ENCODE data around the gene SPSB4. TPM values are rescaled to one million over a fixed set of nuclear protein-coding genes. Genes with fewer than 3 reads are reported as not detected.

SPSB4 gene
- total and polyA plus RNA-seq, 4 experiments from 2014 or later = not detected

DNA sequence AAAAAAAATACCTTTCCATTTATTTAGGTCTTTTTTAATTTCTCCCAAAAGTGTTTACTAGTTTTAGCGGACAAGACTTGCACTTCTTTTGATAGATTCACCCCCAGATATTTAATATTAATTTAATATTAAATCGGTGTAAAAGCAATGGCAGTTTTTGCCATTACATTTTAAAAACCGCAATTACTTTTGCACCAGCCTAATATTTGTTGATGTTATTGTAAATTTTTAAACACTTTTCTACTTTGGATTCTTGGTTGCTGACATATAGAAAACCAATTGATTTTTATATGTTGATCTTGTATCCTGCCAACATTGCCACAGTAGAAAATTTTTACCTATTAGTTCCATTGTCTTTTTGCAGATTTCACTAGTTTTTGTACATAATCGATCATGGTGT is 116.5 kb downstream of the SPSB4 start:
- no peaks in the 10 kb centered on the region for H3K9me3 ChIP-seq (ENCODE audit: control insufficient read depth in 1 of 2, low read length in 2 of 2)
- DNase-seq = no peak
- H3K27ac ChIP-seq (ENCODE audit: low read depth, low read length) = no peak overlapping the region
- no peak overlapping the region for H3K27ac Mint-ChIP-seq
- no peaks in the 10 kb centered on the region for H3K4me1 Mint-ChIP-seq
- H3K27me3 ChIP-seq (ENCODE audit: insufficient read depth, low read length) = no peaks in the 10 kb centered on the region
- intact Hi-C loops (cut with micrococcal nuclease) = no loop called here
- H3K36me3 ChIP-seq (ENCODE audit: insufficient read depth, low read length) = no peaks in the 10 kb centered on the region
- no peaks in the 10 kb centered on the region for H3K36me3 Mint-ChIP-seq
- CTCF ChIA-PET (ENCODE audit: partially characterized antibody) = interaction anchor here (0.8 to 1.4 kb wide), 2 partner anchors 11 kb away, joined by 3 to 4 read pairs; no protein-coding TSS in a partner anchor
- H3K9me3 Mint-ChIP-seq = peaks cover 0 to 6% (median 3%) of the 10 kb centered on the region in 8 donors
- H3K27me3 Mint-ChIP-seq = peaks cover 3 to 13% of the 10 kb centered on the region in 2 donors
- no peak overlapping the region for H3K4me3 ChIP-seq (ENCODE audit: low read length in 2 of 2)
- no peaks in the 10 kb centered on the region for H3K4me1 ChIP-seq (ENCODE audit: insufficient read depth, low read length)
- H3K4me3 Mint-ChIP-seq = no peak overlapping the region
- POLR2A ChIA-PET (ENCODE audit: partially characterized antibody) = no interaction called here

DNA sequence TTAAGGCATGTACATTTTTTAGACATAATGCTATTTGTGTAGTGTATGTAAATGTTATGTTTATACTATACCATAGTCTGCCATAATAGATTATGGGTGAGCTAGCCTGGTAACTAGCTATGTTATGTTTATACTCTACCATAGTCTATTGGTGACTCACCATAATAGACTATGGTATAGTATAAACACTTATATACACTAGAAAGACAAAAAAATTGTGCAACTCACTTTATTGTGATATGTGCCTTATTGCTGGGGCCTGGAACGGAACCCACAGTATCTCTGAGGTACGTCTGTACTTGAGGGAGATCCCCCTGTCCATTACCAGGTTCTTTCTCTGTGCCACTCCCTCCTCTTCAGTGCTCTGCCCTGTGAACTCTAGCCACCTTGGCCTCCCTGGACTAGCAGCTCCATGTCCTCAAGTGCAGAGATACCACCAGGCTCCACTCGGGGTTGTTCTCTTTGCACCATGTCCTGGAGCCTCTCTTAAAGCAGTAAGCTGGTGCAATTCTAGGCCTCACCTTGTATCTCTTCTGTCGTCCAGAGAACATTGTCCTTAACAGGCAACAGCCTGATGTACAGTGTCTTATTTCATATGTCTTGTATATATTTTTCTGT is 119.6 kb downstream of the SPSB4 start:
- Histone ChIP-seq H3K4me1 (ENCODE audit: insufficient read depth, low read length) (no peaks in the 10 kb centered on the region), H3K4me3 (ENCODE audit: low read length in 2 of 2) (no peak overlapping the region), H3K27ac (ENCODE audit: low read depth, low read length) (no peak overlapping the region), H3K36me3 (ENCODE audit: insufficient read depth, low read length) (no peaks in the 10 kb centered on the region), H3K27me3 (ENCODE audit: insufficient read depth, low read length) (no peaks in the 10 kb centered on the region), H3K9me3 (ENCODE audit: control insufficient read depth in 1 of 2, low read length in 2 of 2) (no peaks in the 10 kb centered on the region)
- POLR2A ChIA-PET (ENCODE audit: partially characterized antibody) = no interaction called here
- DNase-seq = no peak
- no peaks in the 10 kb centered on the region for H3K4me1 Mint-ChIP-seq
- peaks cover 19 to 20% of the 10 kb centered on the region in 2 donors for H3K27me3 Mint-ChIP-seq
- no peaks in the 10 kb centered on the region for H3K36me3 Mint-ChIP-seq
- H3K27ac Mint-ChIP-seq = no peak overlapping the region
- H3K4me3 Mint-ChIP-seq = no peak overlapping the region
- CTCF ChIA-PET (ENCODE audit: partially characterized antibody) = no interaction called here
- H3K9me3 Mint-ChIP-seq = peaks cover 0 to 6% (median 3%) of the 10 kb centered on the region in 8 donors
- intact Hi-C loops (cut with micrococcal nuclease) = no loop called here

DNA sequence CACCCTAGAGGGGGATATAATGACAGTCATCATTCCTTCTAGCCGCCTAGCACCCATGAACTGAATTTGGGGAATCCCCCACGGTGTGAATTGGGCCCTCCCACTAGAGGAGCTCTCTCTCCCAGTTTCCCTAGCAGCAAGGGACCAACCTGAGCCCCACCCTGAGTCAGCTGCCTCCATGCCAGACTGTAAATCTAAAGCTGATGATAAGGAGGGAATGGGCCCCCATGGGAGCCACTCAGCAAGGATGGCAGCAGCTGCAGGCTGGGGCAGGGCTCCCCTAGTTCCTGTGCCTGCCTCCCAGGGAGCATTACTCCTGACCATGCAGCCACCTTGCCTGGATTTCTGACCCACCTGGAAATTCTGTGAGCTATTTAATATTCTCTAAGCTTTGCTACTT is 123.5 kb downstream of the SPSB4 start:
- no peak overlapping the region for H3K4me3 Mint-ChIP-seq
- H3K36me3 Mint-ChIP-seq = no peaks in the 10 kb centered on the region
- peaks cover 0 to 5% (median 1%) of the 10 kb centered on the region in 8 donors for H3K9me3 Mint-ChIP-seq
- DNase-seq = no peak
- intact Hi-C loops (cut with micrococcal nuclease) = no loop called here
- no peak overlapping the region for H3K4me3 ChIP-seq (ENCODE audit: low read length in 2 of 2)
- H3K4me1 Mint-ChIP-seq = no peaks in the 10 kb centered on the region
- POLR2A ChIA-PET (ENCODE audit: partially characterized antibody) = no interaction called here
- H3K36me3 ChIP-seq (ENCODE audit: insufficient read depth, low read length) = no peaks in the 10 kb centered on the region
- H3K27me3 ChIP-seq (ENCODE audit: insufficient read depth, low read length) = no peaks in the 10 kb centered on the region
- no peaks in the 10 kb centered on the region for H3K9me3 ChIP-seq (ENCODE audit: control insufficient read depth in 1 of 2, low read length in 2 of 2)
- H3K4me1 ChIP-seq (ENCODE audit: insufficient read depth, low read length) = no peaks in the 10 kb centered on the region
- H3K27ac Mint-ChIP-seq = no peak overlapping the region
- CTCF ChIA-PET (ENCODE audit: partially characterized antibody) = no interaction called here
- H3K27ac ChIP-seq (ENCODE audit: low read depth, low read length) = no peak overlapping the region
- H3K27me3 Mint-ChIP-seq = peaks cover 14 to 21% of the 10 kb centered on the region in 2 donors

DNA sequence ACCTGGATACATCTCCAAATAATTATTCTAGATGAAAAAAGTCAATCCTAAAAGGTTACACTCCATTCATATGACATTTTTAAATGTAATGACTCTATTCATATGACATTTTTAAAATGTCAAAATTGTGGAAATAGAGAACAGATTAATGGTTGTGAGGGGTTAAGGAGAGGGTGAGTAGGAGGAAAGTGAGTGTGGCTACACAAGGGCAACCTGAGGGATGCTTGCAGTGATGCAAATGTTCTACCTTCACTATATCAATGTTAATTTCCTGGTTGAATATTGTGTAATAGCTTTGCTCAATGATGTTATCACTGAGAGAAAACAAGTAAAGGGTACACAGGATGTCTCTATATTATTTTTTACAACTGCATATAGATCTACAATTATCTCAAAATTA is 125.6 kb downstream of the SPSB4 start:
- intact Hi-C loops (cut with micrococcal nuclease) = no loop called here
- H3K36me3 ChIP-seq (ENCODE audit: insufficient read depth, low read length) = no peaks in the 10 kb centered on the region
- H3K9me3 Mint-ChIP-seq = peaks cover 0 to 18% (median 10%) of the 10 kb centered on the region in 8 donors
- H3K4me3 ChIP-seq (ENCODE audit: low read length in 2 of 2) = no peak overlapping the region
- no peak overlapping the region for H3K27ac ChIP-seq (ENCODE audit: low read depth, low read length)
- H3K27me3 Mint-ChIP-seq = peaks cover 7 to 21% of the 10 kb centered on the region in 2 donors
- POLR2A ChIA-PET (ENCODE audit: partially characterized antibody) = interaction anchor here (1.1 kb wide), 1 partner anchor 13 kb away, joined by 3 read pairs; no protein-coding TSS in a partner anchor
- no peaks in the 10 kb centered on the region for H3K9me3 ChIP-seq (ENCODE audit: control insufficient read depth in 1 of 2, low read length in 2 of 2)
- no peaks in the 10 kb centered on the region for H3K27me3 ChIP-seq (ENCODE audit: insufficient read depth, low read length)
- CTCF ChIA-PET (ENCODE audit: partially characterized antibody) = no interaction called here
- H3K4me1 ChIP-seq (ENCODE audit: insufficient read depth, low read length) = no peaks in the 10 kb centered on the region
- no peak overlapping the region for H3K4me3 Mint-ChIP-seq
- no peaks in the 10 kb centered on the region for H3K4me1 Mint-ChIP-seq
- DNase-seq = no peak
- H3K27ac Mint-ChIP-seq = no peak overlapping the region
- peaks cover 0 to 5% of the 10 kb centered on the region in 2 donors for H3K36me3 Mint-ChIP-seq

DNA sequence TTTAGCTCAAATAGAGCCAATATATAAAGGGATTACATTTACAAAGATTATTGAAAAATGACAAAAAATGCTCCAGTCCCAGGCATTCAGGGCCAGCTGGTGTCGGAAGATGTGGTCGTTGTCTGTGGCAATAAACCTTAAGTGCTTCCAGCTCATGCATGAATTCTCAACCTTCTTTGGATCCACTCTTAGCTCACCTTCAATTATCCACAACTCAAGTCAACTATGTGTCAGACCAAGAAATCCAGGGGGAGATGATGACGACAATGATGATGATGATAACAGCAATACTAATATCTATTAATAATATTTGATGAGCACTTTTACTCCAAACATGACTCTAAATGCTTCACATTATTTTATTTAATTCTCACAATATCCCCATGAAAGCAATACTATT is 126.9 kb downstream of the SPSB4 start:
- Histone ChIP-seq H3K9me3 (ENCODE audit: control insufficient read depth in 1 of 2, low read length in 2 of 2) (no peaks in the 10 kb centered on the region), H3K4me3 (ENCODE audit: low read length in 2 of 2) (no peak overlapping the region), H3K27me3 (ENCODE audit: insufficient read depth, low read length) (no peaks in the 10 kb centered on the region), H3K27ac (ENCODE audit: low read depth, low read length) (no peak overlapping the region), H3K36me3 (ENCODE audit: insufficient read depth, low read length) (no peaks in the 10 kb centered on the region), H3K4me1 (ENCODE audit: insufficient read depth, low read length) (no peaks in the 10 kb centered on the region)
- ChIA-PET POLR2A (ENCODE audit: partially characterized antibody) (interaction anchor here (1.1 kb wide), 1 partner anchor 14 kb away, joined by 3 read pairs; no protein-coding TSS in a partner anchor), CTCF (ENCODE audit: partially characterized antibody) (interaction anchor here (1.1 to 1.8 kb wide), 2 partner anchors 10 to 14 kb away, joined by 4 to 6 read pairs; no protein-coding TSS in a partner anchor)
- Mint-ChIP-seq H3K27me3 (peaks cover 9 to 21% of the 10 kb centered on the region in 2 donors), H3K4me3 (no peak overlapping the region), H3K9me3 (peaks cover 0 to 18% (median 11%) of the 10 kb centered on the region in 8 donors), H3K4me1 (no peaks in the 10 kb centered on the region), H3K27ac (no peak overlapping the region), H3K36me3 (peaks cover 0 to 5% of the 10 kb centered on the region in 2 donors)
- intact Hi-C loops (cut with micrococcal nuclease) = no loop called here
- no peak for DNase-seq

DNA sequence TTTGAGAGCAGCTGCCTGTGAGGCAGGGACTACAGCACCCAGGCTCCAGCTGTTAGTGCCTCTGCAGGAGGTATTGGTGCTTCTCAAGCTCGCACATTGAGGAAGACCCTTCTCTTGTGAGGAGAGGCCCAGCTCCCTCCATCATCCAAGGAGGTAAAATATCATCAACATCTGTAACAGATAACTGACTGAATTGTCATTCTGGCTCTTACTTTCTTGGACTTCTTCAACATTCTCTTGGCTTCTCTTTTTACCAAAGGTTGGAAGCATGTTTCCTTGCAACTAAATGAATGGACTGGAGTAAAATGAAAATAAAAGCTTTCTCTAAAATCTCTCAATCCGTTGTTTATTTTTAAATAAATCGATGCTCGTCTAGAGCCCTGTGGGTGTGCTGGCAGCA is 127.4 kb downstream of the SPSB4 start:
- POLR2A ChIA-PET (ENCODE audit: partially characterized antibody) = no interaction called here
- Histone ChIP-seq H3K27ac (ENCODE audit: low read depth, low read length) (no peak overlapping the region), H3K27me3 (ENCODE audit: insufficient read depth, low read length) (no peaks in the 10 kb centered on the region), H3K4me1 (ENCODE audit: insufficient read depth, low read length) (no peaks in the 10 kb centered on the region), H3K9me3 (ENCODE audit: control insufficient read depth in 1 of 2, low read length in 2 of 2) (no peaks in the 10 kb centered on the region), H3K36me3 (ENCODE audit: insufficient read depth, low read length) (no peaks in the 10 kb centered on the region), H3K4me3 (ENCODE audit: low read length in 2 of 2) (no peak overlapping the region)
- CTCF ChIA-PET (ENCODE audit: partially characterized antibody) = interaction anchor here (1.1 to 1.8 kb wide), 2 partner anchors 10 to 13 kb away, joined by 4 to 6 read pairs; no protein-coding TSS in a partner anchor
- H3K4me1 Mint-ChIP-seq = no peaks in the 10 kb centered on the region
- H3K9me3 Mint-ChIP-seq = peaks cover 0 to 18% (median 11%) of the 10 kb centered on the region in 8 donors
- no peak overlapping the region for H3K27ac Mint-ChIP-seq
- intact Hi-C loops (cut with micrococcal nuclease) = no loop called here
- no peak overlapping the region for H3K4me3 Mint-ChIP-seq
- H3K27me3 Mint-ChIP-seq = peaks cover 7 to 18% of the 10 kb centered on the region in 2 donors
- DNase-seq = no peak
- peaks cover 0 to 5% of the 10 kb centered on the region in 2 donors for H3K36me3 Mint-ChIP-seq

DNA sequence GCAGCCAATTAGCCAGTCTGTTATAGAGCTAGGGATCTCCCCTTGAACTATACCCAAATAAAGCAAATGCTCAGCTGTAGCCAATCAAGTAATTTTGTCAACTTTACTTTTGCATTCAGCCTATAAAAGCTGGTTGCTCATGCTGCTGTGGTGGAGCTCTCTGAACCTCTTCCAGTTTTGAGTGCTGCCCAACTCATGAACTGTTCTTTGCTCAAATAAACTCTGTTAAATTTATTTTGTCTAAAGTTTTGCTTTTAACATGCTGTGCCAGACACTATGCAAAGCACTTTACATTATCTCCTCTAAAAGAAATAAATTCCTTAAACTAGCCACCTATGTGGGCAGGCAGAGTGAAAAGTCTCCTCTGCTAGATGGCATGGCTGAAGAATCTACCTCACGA is 128.8 kb downstream of the SPSB4 start:
- ChIA-PET POLR2A (ENCODE audit: partially characterized antibody) (no interaction called here), CTCF (ENCODE audit: partially characterized antibody) (no interaction called here)
- no peak overlapping the region for H3K27ac Mint-ChIP-seq

More for the DNA sequence above, 128.8 kb downstream of the SPSB4 start:
- no peaks in the 10 kb centered on the region for H3K36me3 ChIP-seq (ENCODE audit: insufficient read depth, low read length)
- Mint-ChIP-seq H3K9me3 (peaks cover 0 to 18% (median 11%) of the 10 kb centered on the region in 8 donors), H3K27me3 (peaks cover 2 to 9% of the 10 kb centered on the region in 2 donors), H3K4me1 (no peaks in the 10 kb centered on the region), H3K4me3 (no peak overlapping the region), H3K36me3 (peaks cover 0 to 5% of the 10 kb centered on the region in 2 donors)
- H3K4me3 ChIP-seq (ENCODE audit: low read length in 2 of 2) = no peak overlapping the region
- no peaks in the 10 kb centered on the region for H3K9me3 ChIP-seq (ENCODE audit: control insufficient read depth in 1 of 2, low read length in 2 of 2)
- H3K4me1 ChIP-seq (ENCODE audit: insufficient read depth, low read length) = no peaks in the 10 kb centered on the region
- no peak overlapping the region for H3K27ac ChIP-seq (ENCODE audit: low read depth, low read length)
- no peak for DNase-seq
- H3K27me3 ChIP-seq (ENCODE audit: insufficient read depth, low read length) = no peaks in the 10 kb centered on the region
- intact Hi-C loops (cut with micrococcal nuclease) = no loop called here
